GM18858 (cell line): ENCODE data around the gene TUBB2B.
"Not testable (repeated sequence)": the region's sequence is repeated elsewhere in the genome, so short reads cannot be mapped to it uniquely, and the experiment has no call there.

Source experiments
- ATAC-seq: cut with Tn5 transposase; IDR thresholded peaks from one replicate; pipeline ENCODE4 v1.9.1; 2021; ENCODE audit not compliant: unreplicated experiment

The TUBB2B gene

GRCh38 chr6:3212261-3212660 is 15.2 kb downstream of the TUBB2B start:
- no peak for ATAC-seq

DNA sequence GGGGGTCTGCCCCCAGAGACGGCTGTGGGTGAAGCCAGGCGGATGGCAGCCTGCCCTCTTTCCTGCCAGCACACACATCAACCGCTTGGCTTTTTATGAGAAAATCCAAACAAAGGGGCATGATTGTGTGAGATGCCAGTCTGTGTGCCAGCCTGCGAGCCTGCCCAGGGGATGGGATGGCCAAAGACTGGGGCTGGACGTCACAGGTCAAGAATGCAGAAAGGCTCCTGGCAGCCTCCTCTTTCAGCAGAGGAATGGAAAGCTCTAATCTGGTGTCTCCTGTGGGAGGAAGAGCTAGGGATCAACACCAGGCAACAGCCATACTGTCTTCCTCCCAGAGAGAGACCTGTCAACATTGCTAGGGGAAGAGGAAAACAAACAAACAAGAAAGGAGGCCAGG is 15.8 kb downstream of the TUBB2B start:
- ATAC-seq = no peak

GRCh38 chr6:3210024-3210610 is 17.3 kb downstream of the TUBB2B start:
- no peak for ATAC-seq

- ATAC-seq = peak; percentile 41
These were observed 18.1 kb downstream of the TUBB2B start for GRCh38 chr6:3209114-3210023.

DNA sequence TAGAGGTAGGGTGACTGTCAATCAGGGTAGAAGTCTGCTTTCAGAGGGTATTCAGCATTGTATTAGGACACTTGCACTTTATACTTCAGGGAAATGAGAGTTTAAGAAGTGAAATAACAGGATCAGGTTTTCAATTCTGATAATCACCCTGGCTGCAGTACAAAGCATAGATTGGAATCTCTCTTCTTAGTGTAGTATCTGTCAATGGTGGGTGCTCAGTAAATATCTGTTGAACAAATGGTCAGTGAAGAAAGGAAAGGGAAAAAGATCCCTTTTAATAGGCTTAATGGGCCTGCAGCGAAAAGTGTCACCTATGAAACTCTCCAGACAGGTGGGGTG is 18.7 kb downstream of the TUBB2B start:
- ATAC-seq = no peak

DNA sequence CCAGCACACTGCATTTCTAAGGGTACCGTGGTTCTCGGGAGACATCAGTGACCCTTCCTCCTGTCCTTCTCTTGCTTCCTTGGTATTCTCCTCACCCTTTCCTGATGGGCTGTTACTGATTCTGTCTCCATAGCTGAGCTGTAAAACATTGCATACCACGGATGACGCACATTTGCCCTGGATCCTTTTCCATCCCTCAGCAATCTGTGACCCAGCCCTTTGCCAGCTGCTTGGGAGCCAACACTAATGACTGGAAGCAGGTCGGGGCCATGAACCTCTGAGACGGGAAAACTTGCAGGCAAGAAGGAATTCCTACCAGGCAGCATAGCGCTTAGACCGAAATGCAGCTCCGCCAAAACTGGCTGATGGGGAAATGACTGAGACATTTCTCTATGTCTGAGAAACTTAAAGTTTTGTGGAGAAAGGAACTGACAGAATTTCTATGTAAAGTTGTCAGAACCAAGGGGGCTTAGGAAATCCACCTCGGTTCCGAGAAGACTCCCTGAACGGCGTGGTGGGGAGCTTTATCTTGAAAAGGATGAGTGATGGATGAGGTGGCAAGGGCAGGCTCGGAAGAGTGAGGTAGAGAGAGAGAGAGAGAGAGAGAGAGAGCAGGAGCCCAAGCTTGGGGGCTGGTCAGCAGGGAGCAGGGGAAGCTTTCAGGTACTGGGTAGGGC is 19.2 kb downstream of the TUBB2B start:
- ATAC-seq = no peak

GRCh38 chr6:3206339-3207015 is 21.0 kb downstream of the TUBB2B start:
- ATAC-seq = no peak

GRCh38 chr6:3205913-3206312 is 21.5 kb downstream of the TUBB2B start:
- ATAC-seq = no peak

DNA sequence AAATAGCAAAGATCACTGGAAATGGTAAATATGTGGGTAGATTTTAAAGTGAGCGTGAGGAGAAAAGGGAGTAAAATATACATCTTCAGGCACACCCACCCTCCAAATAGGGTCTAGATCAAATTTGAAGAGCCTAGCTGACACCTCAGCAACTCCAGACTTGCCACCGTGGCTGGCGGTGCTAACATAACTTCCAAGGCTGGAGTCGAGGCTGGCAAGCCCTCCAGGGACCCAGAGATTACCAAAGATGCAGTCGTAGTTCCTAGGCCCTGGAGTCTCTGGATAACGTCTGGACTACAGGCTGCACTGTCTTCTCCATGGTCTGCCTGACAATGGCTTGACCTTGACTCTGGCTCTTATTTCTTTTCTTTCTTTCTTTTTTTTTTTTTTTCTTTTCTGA is 22.5 kb downstream of the TUBB2B start:
- ATAC-seq = no peak

DNA sequence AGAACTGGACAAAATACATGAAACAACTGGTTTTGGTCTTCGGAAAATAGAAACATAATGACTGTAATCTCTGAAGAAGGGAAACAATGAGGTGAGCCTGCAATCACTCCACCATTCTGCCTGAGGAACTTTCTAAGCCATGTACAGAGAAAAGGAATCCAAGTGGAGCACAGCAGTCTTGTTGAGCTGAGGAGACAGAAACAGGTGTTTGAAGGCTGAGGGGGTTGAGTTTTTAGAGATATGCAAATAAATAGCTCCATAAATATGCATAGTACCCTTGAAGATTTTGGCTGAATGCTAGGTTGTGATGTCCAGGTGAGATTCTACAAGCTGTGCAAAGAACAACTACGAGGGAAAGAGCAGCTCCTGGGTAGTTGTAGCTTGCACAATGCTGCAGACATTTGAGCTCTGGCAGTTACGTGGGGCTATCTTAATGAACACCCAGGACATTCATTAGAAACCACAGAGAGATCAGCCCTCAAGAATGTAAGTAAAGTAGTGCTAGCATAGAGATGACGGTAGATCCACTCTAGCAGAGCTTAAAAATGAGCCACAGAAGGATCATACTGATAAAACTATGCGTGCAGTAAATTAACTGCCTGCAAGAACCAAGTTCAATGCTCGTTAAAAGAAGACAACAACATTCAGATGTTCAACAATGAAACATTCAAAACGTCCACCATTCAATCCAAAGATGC is 24.3 kb downstream of the TUBB2B start:
- no peak for ATAC-seq

DNA sequence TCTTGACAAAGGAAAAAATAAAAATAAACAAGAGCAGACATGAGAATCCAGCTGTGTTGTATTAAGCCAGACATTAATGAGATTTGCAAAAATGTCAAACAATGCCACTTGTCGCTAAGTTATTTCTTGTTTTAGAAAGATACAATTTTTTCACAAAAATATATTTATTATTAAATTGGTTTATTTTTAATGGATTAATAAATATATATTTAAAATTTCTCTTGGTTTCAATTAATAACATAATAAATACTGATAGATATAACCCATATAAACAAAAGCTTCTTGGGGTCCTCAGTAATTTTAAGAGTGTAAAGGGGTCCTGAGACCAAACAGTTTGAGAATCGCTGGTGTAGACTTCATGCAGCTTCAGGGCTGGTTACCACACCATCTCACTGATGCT is 26.1 kb downstream of the TUBB2B start:
- no peak for ATAC-seq

DNA sequence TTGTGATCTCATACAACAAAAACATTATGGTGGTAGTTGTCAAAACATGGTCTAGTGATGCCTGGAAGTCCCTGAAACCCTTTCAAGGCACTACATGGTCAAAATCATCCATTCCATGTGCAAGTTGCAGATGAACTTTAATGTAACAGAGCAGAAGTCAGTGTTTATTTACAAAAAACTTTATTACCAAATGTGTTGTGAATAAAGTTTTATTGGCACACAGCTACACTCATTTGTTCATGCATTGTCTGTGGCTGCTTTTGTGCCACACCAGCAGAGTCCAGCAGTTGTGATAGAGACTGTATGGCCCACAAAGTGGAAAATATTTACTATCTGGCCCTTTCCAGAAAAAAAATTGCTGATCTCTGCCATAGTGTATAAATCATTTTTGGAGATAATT is 26.8 kb downstream of the TUBB2B start:
- ATAC-seq = no peak

- ATAC-seq = no peak
These were observed 28.1 kb downstream of the TUBB2B start for GRCh38 chr6:3199382-3199781.

DNA sequence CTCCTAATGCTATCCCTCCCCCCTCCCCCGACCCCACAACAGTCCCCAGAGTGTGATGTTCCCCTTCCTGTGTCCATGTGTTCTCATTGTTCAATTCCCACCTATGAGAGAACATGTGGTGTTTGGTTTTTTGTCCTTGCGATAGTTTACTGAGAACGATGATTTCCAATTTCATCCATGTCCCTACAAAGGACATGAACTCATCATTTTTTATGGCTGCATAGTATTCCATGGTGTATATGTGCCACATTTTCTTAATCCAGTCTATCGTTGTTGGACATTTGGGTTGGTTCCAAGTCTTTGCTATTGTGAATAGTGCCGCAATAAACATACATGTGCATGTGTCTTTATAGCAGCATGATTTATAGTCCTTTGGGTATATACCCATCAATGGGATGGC is 29.7 kb downstream of the TUBB2B start:
- ATAC-seq = not testable (repeated sequence)

GRCh38 chr6:3196770-3197169 is 30.7 kb downstream of the TUBB2B start:
- ATAC-seq = no peak

GRCh38 chr6:3195695-3196497 is 31.6 kb downstream of the TUBB2B start:
- ATAC-seq = no peak

DNA sequence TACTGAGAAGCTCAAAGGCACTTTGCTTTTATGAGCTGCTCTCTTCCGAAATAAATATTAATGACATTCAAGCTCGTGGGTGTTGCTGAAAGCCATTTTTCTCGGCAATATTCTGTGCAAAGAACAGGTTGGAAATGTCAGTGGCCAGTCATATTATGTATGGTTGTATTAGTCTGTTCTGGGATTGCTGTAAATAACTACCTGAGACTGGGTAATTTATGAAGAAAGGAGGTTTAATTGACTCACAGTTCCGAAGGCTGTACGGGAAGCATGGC is 32.1 kb downstream of the TUBB2B start:
- ATAC-seq = no peak

DNA sequence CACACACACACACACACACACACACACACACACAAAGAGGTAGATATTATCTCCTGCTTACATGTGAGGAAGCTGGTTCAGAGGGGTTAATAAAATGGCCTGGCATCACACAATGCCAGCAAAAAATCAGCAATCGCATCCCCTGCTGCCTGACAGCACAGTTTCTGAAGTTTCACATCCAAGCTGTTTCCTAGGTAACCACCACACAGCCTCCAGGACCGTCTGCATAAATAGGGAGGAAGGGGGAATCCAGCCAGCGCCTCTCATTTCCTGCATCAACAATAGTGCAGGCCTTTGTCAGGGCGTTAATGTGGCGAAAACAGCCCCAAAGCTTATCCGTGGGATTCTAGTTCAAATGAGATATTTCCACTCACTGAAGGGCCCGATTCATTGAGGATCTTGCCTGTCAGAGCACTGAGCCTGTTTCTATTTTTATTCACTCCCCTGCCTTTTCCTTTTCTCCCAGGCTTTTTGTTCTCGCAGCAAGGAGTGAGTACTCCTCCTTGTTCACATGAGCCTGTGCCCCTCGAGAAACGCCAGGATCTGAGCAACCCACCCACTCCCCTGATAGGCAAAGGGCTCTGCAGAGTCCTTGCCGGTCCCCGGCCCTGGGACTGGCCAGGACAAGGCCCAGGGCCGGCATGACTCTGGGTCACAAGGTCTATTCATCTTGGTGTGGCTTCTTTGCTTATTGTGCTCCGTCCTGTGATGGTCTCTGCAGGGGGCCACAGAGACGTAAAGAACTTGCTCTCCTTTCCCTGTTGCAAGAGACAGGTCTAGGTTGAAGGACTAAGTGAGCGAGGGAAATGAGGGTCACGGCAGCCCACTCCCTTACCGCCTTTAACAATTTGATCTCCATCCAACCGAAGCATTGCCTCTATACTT is 32.7 kb downstream of the TUBB2B start:
- ATAC-seq = no peak

GRCh38 chr6:3193102-3193849 is 34.2 kb downstream of the TUBB2B start:
- no peak for ATAC-seq
